MM.1S (cell line): ENCODE measurements around the gene PLVAP.

Source experiments
- DNase-seq: peaks from one replicate; pipeline ENCODE4 v3.0.0-alpha.2; 2015
- H2AFZ ChIP-seq: fragments of 300-600 bp; sonication (generic); 2 replicates; pipeline ENCODE4 v1.6.0; 2016; ENCODE audit warnings: antibody characterized with exemption, low read length
- H3F3A ChIP-seq: fragments of 300-600 bp; sonication (generic); 2 replicates; pipeline ENCODE4 v1.6.1; 2016; ENCODE audit warnings: mild to moderate bottlenecking, antibody characterized with exemption, low read length, moderate library complexity, mixed read lengths; ENCODE audit not compliant: insufficient read depth
- H3K27ac ChIP-seq: fragments of 300-600 bp; sonication (generic); 2 replicates; pipeline ENCODE4 v1.5.1; 2016; ENCODE audit warnings: mild to moderate bottlenecking, low read length
- H3K27me3 ChIP-seq: fragments of 300-600 bp; sonication (generic); replicated peaks from 2 replicates; pipeline ENCODE4 v1.6.0; 2016; ENCODE audit warnings: low read length; ENCODE audit not compliant: insufficient read depth
- H3K36me3 ChIP-seq: fragments of 300-600 bp; sonication (generic); replicated peaks from 2 replicates; pipeline ENCODE4 v1.6.1; 2016; ENCODE audit warnings: mild to moderate bottlenecking, low read length, mixed read lengths; ENCODE audit not compliant: insufficient read depth
- H3K4me1 ChIP-seq: fragments of 300-600 bp; sonication (generic); 2 replicates; pipeline ENCODE4 v1.6.1; 2016; ENCODE audit warnings: low read length, mixed read lengths
- H3K4me2 ChIP-seq: fragments of 300-600 bp; sonication (generic); 2 replicates; pipeline ENCODE4 v1.6.0; 2016; ENCODE audit warnings: low read depth, low read length
- H3K4me3 ChIP-seq: fragments of 300-600 bp; sonication (generic); 2 replicates; pipeline ENCODE4 v1.5.1; 2016; ENCODE audit warnings: low read length, mixed read lengths
- H3K79me2 ChIP-seq: fragments of 300-600 bp; sonication (generic); 2 replicates; pipeline ENCODE4 v1.6.1; 2016; ENCODE audit warnings: mixed run types, low read length, mixed read lengths
- H3K9ac ChIP-seq: fragments of 300-600 bp; sonication (generic); 2 replicates; pipeline ENCODE4 v1.6.1; 2016; ENCODE audit warnings: low read length, mixed read lengths
- H3K9me2 ChIP-seq: fragments of 300-600 bp; sonication (generic); replicated peaks from 2 replicates; pipeline ENCODE4 v1.6.1; 2016; ENCODE audit warnings: mild to moderate bottlenecking, low read length, mixed read lengths; ENCODE audit not compliant: insufficient read depth
- H3K9me3 ChIP-seq: fragments of 300-600 bp; sonication (generic); replicated peaks from 2 replicates; pipeline ENCODE4 v1.6.1; 2016; ENCODE audit warnings: mild to moderate bottlenecking, low read length, mixed read lengths; ENCODE audit not compliant: insufficient read depth
- H4K20me1 ChIP-seq: fragments of 300-600 bp; sonication (generic); 2 replicates; pipeline ENCODE4 v1.6.1; 2016; ENCODE audit warnings: mild to moderate bottlenecking, low read length, moderate library complexity, mixed read lengths; ENCODE audit not compliant: insufficient read depth
- CTCF ChIP-seq: fragments of 300-600 bp; sonication (generic); IDR thresholded peaks from 2 replicates; pipeline ENCODE4 v1.5.1; 2016; ENCODE audit warnings: antibody characterized with exemption, low read length, mixed read lengths
- EZH2 ChIP-seq: fragments of 300-600 bp; sonication (generic); optimal IDR thresholded peaks from 2 replicates; pipeline ENCODE3; 2017; ENCODE audit warnings: low read depth, mild to moderate bottlenecking, antibody characterized with exemption, low read length, mixed read lengths
- EZH2phosphoT487 ChIP-seq: fragments of 300-600 bp; sonication (generic); IDR thresholded peaks from 2 replicates; pipeline ENCODE4 v1.6.1; 2018; ENCODE audit warnings: antibody characterized with exemption, low read length

The PLVAP gene

DNA sequence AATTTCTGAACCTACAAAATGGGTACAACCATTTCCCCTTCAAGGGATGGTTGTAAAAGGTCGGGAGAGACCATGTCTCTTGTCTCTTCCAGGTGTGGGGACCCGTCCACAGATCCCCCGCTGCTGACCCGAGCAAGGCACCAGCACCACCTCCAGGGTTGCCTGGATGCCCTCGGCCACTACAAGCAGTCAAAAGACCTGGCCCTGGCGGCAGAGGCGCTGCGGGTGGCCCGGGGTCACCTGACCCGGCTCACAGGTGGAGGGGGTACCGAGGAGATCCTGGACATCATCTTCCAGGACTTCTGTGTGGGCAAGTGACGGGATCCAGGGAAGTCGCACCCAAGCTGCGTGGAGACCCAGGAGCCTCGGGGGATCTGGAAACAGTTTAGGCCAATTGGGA, 35.8 kb downstream of the PLVAP start:
- Histone ChIP-seq H3K79me2 (peaks cover 12% of the 10 kb centered on the region), H3K27me3 (no peaks in the 10 kb centered on the region), H3K9me2 (no peaks in the 10 kb centered on the region), H3K4me2 (no peak overlapping the region), H3K4me1 (peaks cover 6% of the 10 kb centered on the region), H3K27ac (no peak overlapping the region), H3K36me3 (no peaks in the 10 kb centered on the region), H3K9me3 (no peaks in the 10 kb centered on the region), H4K20me1 (no peaks in the 10 kb centered on the region), H3K9ac (no peak overlapping the region), H3K4me3 (no peak overlapping the region), H2AFZ (no peak overlapping the region), H3F3A (peaks cover 8% of the 10 kb centered on the region)
- TF ChIP-seq EZH2 (no peak), CTCF (no peak), EZH2phosphoT487 (no peak)
- DNase-seq = no peak

- no peak for DNase-seq
- Histone ChIP-seq H3K9me2 (no peaks in the 10 kb centered on the region), H3K4me3 (no peak overlapping the region), H3K9ac (no peak overlapping the region), H3K9me3 (no peaks in the 10 kb centered on the region), H3K27ac (no peak overlapping the region), H4K20me1 (no peaks in the 10 kb centered on the region), H3K4me2 (no peak overlapping the region), H3F3A (peaks cover 11% of the 10 kb centered on the region), H3K36me3 (no peaks in the 10 kb centered on the region), H2AFZ (no peak overlapping the region), H3K4me1 (peaks cover 6% of the 10 kb centered on the region), H3K79me2 (peaks cover 12% of the 10 kb centered on the region), H3K27me3 (no peaks in the 10 kb centered on the region)
- TF ChIP-seq EZH2 = no peak
- TF ChIP-seq CTCF = no peak
- no peak for TF ChIP-seq EZH2phosphoT487
Measured at GRCh38 chr19:17340871-17341357, 36.2 kb downstream of the PLVAP start.

- no peak overlapping the region for H3K4me2 ChIP-seq
- no peaks in the 10 kb centered on the region for H3K36me3 ChIP-seq
- TF ChIP-seq CTCF (no peak), EZH2phosphoT487 (no peak), EZH2 (no peak)
- H3K27me3 ChIP-seq = no peaks in the 10 kb centered on the region
- H4K20me1 ChIP-seq = no peaks in the 10 kb centered on the region
- no peak overlapping the region for H2AFZ ChIP-seq
- H3K9me2 ChIP-seq = no peaks in the 10 kb centered on the region
- H3K27ac ChIP-seq = no peak overlapping the region
- no peak overlapping the region for H3K4me3 ChIP-seq
- H3K9ac ChIP-seq = no peak overlapping the region
- peaks cover 12% of the 10 kb centered on the region for H3K79me2 ChIP-seq
- peaks cover 11% of the 10 kb centered on the region for H3F3A ChIP-seq
- H3K9me3 ChIP-seq = no peaks in the 10 kb centered on the region
- no peak for DNase-seq
- H3K4me1 ChIP-seq = peaks cover 6% of the 10 kb centered on the region
Measured at GRCh38 chr19:17340302-17340870, 36.8 kb downstream of the PLVAP start.
